HG03432 (cell line): ENCODE data around the gene CTSZ.
"Not testable (repeated sequence)": the region's sequence is repeated elsewhere in the genome, so short reads cannot be mapped to it uniquely, and the experiment has no call there.

ENCODE experiments used
- ATAC-seq: cut with Tn5 transposase; IDR thresholded peaks from one replicate; pipeline ENCODE4 v1.9.1; 2021; ENCODE audit warnings: mild to moderate bottlenecking, moderate library complexity; ENCODE audit not compliant: unreplicated experiment

The CTSZ gene

DNA sequence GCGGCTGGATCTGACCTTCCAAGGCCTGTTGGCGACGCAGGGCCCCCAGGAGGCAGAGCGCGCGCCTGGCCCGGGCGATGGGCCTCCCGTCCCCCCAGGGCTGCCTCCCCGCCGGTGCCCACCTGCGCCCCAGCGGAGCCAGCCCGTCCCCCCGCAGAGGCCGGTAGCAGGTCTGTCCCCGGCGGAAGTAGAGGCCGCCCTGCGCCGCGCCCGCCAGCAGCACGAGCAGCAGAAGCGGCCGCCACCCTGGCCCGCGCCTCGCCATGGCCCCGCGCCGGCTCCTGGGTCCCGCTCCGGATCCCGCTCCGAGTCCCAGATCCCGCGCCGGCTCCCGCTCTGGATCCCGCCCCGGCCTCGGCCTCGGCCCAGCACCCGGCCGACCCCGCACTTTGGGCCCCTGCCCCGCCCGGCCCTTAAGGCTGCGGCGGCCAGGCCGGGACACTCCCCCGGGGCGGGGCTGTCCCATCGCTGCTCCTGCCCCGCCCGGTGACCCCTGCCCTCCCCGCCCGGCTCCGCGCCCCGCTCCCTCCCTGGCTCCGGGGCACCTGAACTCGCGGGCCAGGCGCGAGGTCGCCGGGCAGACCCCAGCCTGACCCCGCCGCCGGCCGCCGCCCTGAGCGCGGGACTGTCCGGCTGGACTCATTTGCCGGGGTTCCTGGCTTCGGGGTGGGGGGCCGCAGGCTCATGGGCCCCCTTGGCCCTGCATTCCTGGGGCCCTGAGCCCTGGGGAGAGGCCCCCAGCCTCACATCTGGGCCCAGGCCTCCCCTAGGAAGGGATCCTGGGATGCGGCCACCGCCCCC, at the start of gene CTSZ:
Gene CTSZ, minus strand, starts transcription at position 391 of the 801 bp plus-strand sequence. Its CDS starts 126 bp downstream, at position 265.
- ATAC-seq = peak; percentile 24

- ATAC-seq = no peak
These were observed 48.2 kb upstream of the CTSZ start for GRCh38 chr20:59055302-59055701.

- no peak for ATAC-seq
These were observed 44.7 kb upstream of the CTSZ start for GRCh38 chr20:59051666-59052185.

- no peak for ATAC-seq
These were observed 43.4 kb upstream of the CTSZ start for GRCh38 chr20:59050437-59050836.

- no peak for ATAC-seq
These were observed 41.6 kb upstream of the CTSZ start for GRCh38 chr20:59048681-59049030.

- ATAC-seq = no peak
These were observed 41.1 kb upstream of the CTSZ start for GRCh38 chr20:59047938-59048680.

- no peak for ATAC-seq
These were observed 39.8 kb upstream of the CTSZ start for GRCh38 chr20:59046862-59047261.

- ATAC-seq = no peak
These were observed 37.7 kb upstream of the CTSZ start for GRCh38 chr20:59044796-59045195.

GRCh38 chr20:59044295-59044694, 37.2 kb upstream of the CTSZ start:
- ATAC-seq = no peak

GRCh38 chr20:59043698-59044097, 36.6 kb upstream of the CTSZ start:
- ATAC-seq = no peak

DNA sequence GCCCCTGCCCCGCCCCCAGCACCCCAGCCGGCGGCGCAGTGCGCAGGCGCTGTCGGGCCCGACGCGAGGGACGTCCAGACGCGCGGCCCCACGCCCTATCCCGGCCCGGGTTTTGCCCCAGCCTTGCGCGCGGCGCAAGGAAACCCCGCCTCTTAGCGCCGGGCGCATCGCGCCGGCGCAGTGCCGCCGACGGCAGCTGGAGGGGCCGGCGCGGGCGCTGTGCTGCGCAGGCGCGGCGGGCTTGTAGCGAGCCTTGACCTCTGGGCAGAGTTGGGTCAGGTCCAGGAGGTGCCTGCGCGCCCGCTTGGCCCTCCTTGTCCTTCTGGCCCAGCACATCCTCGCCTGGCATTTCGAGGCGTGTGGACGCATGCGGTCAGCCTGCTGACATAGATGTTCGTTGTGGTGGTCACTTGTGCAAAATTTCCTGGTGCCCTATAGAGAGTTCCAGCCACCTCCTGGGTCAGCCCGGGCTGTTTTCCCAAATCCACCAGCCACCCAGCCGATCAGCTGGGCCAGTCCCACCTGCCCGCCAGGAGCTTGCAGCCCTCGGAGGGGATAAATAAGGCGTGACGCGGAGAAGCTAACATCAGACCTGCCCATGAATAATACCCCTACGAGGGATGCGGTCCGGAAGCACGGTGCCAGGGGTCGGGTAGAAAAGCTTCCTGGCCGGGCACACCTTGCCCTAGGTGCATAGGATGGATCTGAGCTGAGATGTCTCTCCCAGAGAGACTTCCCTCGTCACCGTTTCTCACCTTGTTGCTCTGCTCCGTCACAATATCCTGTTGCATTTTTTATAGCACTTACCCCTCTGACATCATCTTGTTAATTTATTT, 36.0 kb upstream of the CTSZ start:
- peak; percentile 92 for ATAC-seq

GRCh38 chr20:59042151-59042795, 35.2 kb upstream of the CTSZ start, which contains the start of gene PRELID3B:
Gene PRELID3B (minus strand): TSS chr20:59042786. CDS start chr20:59042730, 56 bp downstream.
- ATAC-seq = peak; percentile 31

GRCh38 chr20:59041487-59041886, 34.4 kb upstream of the CTSZ start:
- not testable (repeated sequence) for ATAC-seq

DNA sequence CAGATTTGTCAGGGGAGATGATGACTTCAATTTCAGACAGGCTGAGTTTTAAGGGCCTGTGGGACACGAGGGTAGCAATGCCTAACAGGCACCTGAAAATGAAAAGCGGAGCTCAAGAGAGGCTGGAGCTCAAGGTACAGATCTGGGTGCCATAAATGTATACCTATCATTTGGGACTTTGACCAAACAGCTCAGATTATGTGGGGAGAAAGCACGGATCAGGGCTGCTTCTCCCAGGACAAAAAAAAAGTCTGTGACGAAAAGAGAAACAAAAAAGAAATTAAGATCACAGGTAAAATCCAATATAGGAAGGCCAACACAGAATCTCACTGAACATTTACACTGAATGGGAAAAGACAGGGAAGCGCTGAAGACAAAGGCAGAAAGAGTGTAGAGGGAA, 33.6 kb upstream of the CTSZ start:
- no peak for ATAC-seq

DNA sequence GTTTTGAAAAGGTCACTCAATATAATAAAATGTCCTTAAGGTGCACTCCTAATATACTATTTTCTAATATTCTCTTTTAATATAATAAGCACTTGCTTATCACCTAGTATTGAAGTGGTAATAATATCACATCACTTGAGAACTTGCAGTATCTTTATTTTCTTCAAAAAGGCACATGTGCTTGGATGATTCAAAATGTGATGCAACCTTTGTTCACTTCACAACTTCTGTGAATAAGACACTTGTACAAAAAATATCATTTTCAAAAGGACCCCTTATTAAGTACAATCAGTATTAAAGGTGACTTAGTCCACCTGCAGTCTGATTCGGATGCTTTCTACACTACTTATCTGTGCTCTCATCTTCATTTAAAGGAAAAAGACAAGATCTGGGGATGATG, 32.2 kb upstream of the CTSZ start:
- ATAC-seq = no peak

DNA sequence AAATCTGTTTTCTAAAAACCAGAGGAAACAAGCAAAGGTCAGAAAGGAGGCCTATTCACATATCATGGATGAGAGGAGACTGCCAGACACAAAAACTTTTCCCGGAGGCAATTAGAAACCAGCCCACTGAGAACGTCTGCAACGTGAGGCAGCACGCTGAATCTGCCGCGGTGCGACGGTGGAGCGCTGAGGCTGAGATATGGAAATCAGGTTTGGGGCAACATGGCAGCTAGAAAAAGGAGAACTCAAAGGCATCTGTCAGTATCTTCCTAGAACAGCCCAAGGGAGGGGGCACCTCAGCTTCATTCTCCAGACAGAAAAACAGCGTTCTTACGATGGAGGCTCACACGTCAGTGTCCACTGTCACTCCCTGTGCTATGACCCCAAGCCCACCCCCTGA, 30.3 kb upstream of the CTSZ start:
- no peak for ATAC-seq

GRCh38 chr20:59035381-59035780, 28.3 kb upstream of the CTSZ start:
- ATAC-seq = no peak

DNA sequence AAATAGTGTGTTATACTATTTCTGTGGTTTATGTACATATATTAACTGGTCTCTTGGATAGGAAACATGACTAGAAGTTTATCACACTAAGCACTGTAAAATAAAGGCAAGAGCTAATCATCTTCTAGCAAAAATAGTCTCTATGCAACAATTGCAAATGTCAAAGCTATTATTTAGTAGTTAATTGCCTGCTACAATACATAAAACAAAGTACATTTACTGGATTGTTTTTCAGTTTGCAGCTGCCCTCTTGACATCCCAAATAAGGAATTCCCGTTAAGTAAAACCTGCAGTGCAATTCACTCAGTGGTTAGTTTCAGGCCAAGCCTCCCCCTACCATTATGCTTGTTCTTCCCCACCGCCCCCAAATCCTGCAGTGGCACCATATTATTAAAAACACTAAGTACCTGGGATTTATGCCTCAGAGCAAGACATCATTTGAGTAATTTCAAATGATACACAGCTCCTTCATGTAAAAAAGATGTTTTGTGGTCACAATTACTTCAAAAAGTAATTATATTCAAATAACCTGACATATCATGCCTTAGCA, 26.6 kb upstream of the CTSZ start:
- ATAC-seq = no peak

GRCh38 chr20:59033093-59033492, 26.0 kb upstream of the CTSZ start:
- ATAC-seq = no peak

DNA sequence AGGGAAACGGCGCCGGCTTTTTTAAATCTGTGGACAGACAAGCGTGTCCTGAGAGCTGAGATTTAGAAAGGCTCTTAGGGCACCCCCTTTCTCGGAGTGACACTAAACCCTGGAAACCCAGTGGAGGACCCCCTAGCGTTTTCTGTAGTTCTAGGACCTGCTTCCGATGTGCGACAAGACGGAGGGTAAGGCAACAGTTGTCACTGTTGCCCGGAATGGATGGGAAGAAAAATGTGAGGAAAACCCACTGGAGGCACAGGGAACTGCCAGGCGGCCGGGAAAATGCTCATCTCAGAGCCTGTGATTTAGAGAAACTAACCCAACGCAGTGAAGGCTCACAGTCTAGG, 25.6 kb upstream of the CTSZ start:
- ATAC-seq = no peak
